Neural progenitor cell (in vitro differentiated cells): ENCODE results near the gene NWD2. TPM values are rescaled to one million over a fixed set of nuclear protein-coding genes. Genes with fewer than 3 reads are reported as not detected.

Source experiments
- DNase-seq: peaks from one replicate; pipeline ENCODE4 v3.0.0-alpha.2; 2016; ENCODE audit warnings: low spot score
- H2AFZ ChIP-seq: fragments of 200-600 bp; sonication (generic); replicated peaks from 2 replicates; pipeline ENCODE4 v1.6.1; 2016; ENCODE audit warnings: antibody characterized with exemption
- H3F3A ChIP-seq: fragments of 200-600 bp; sonication (generic); 2 replicates; pipeline ENCODE4 v1.6.1; 2016; ENCODE audit warnings: antibody characterized with exemption, low read depth
- H3K27ac ChIP-seq: fragments of 200-600 bp; sonication (generic); 2 replicates; pipeline ENCODE4 v1.5.1; 2016; ENCODE audit warnings: mild to moderate bottlenecking
- H3K27me3 ChIP-seq: fragments of 200-600 bp; sonication (generic); 2 replicates; pipeline ENCODE4 v1.6.1; 2016; ENCODE audit warnings: mild to moderate bottlenecking, moderate library complexity
- H3K36me3 ChIP-seq: fragments of 200-600 bp; sonication (generic); 2 replicates; pipeline ENCODE4 v1.5.1; 2016
- H3K4me1 ChIP-seq: fragments of 200-600 bp; sonication (generic); 2 replicates; pipeline ENCODE4 v1.6.1; 2016; ENCODE audit warnings: mixed run types
- H3K4me2 ChIP-seq: fragments of 200-600 bp; sonication (generic); 2 replicates; pipeline ENCODE4 v1.6.1; 2016
- H3K4me3 ChIP-seq: fragments of 200-600 bp; sonication (generic); 2 replicates; pipeline ENCODE4 v1.5.1; 2016
- H3K79me2 ChIP-seq: fragments of 200-600 bp; sonication (generic); 2 replicates; pipeline ENCODE4 v1.6.1; 2016; ENCODE audit warnings: low read depth
- H3K9ac ChIP-seq: fragments of 200-600 bp; sonication (generic); 2 replicates; pipeline ENCODE4 v1.6.1; 2016
- H3K9me3 ChIP-seq: fragments of 200-600 bp; sonication (generic); 2 replicates; pipeline ENCODE4 v1.5.1; 2016; ENCODE audit warnings: low read depth
- H4K20me1 ChIP-seq: fragments of 200-600 bp; sonication (generic); 2 replicates; pipeline ENCODE4 v1.6.1; 2016; ENCODE audit warnings: low read depth
- H3K27ac Mint-ChIP-seq: 3 replicates; pipeline ENCODE4 v1.8.0; 2021; ENCODE audit warnings: mixed read lengths
- H3K27me3 Mint-ChIP-seq: 2 replicates; pipeline ENCODE4 v1.8.0; 2022; ENCODE audit warnings: low read depth, mild to moderate bottlenecking, inconsistent platforms, moderate library complexity, mixed read lengths; ENCODE audit not compliant: insufficient read depth
- H3K36me3 Mint-ChIP-seq: 3 replicates; pipeline ENCODE4 v1.8.0; 2021; ENCODE audit warnings: mixed read lengths
- H3K4me1 Mint-ChIP-seq: 3 replicates; pipeline ENCODE4 v1.8.0; 2021; ENCODE audit warnings: mixed read lengths
- H3K4me3 Mint-ChIP-seq: 3 replicates; pipeline ENCODE4 v1.8.0; 2021; ENCODE audit warnings: mild to moderate bottlenecking, moderate library complexity, mixed read lengths
- H3K9me3 Mint-ChIP-seq: 3 replicates; pipeline ENCODE4 v1.8.0; 2020; ENCODE audit warnings: mixed read lengths
- CTCF ChIP-seq: fragments of 200-600 bp; sonication (generic); IDR thresholded peaks from 2 replicates; pipeline ENCODE4 v1.5.1; 2017; ENCODE audit warnings: antibody characterized with exemption, mild to moderate bottlenecking
- EZH2 ChIP-seq: fragments of 200-600 bp; sonication (generic); IDR thresholded peaks from 2 replicates; pipeline ENCODE4 v1.6.1; 2017; ENCODE audit warnings: antibody characterized with exemption, mild to moderate bottlenecking, moderate library complexity
- EZH2phosphoT487 ChIP-seq: fragments of 200-600 bp; sonication (generic); IDR thresholded peaks from 2 replicates; pipeline ENCODE4 v1.6.1; 2017; ENCODE audit warnings: antibody characterized with exemption
- total RNA-seq: library from RNA; depleted of rRNA; stranded (reverse); fragments of >200 nt; gene quantifications from 2 replicates; pipeline ENCODE4 v1.2.3, GENCODE V29; 2015; ENCODE audit warnings: low replicate concordance

NWD2 gene
- total RNA-seq, 1 donor from 2014 or later: not detected

GRCh38 chr4:37223732-37224131 lies 20.8 kb upstream of the NWD2 start:
- Histone ChIP-seq H3K4me1 (no peaks in the 10 kb centered on the region), H3K9me3 (no peaks in the 10 kb centered on the region), H3K27me3 (no peaks in the 10 kb centered on the region), H3K4me2 (no peak overlapping the region), H2AFZ (no peak overlapping the region), H3K9ac (no peak overlapping the region), H3K36me3 (no peaks in the 10 kb centered on the region), H3K79me2 (no peaks in the 10 kb centered on the region), H3K27ac (no peak overlapping the region), H3K4me3 (no peak overlapping the region), H4K20me1 (no peaks in the 10 kb centered on the region), H3F3A (no peaks in the 10 kb centered on the region)
- no peaks in the 10 kb centered on the region for H3K4me1 Mint-ChIP-seq
- peaks cover 4% of the 10 kb centered on the region for H3K27me3 Mint-ChIP-seq
- no peak for TF ChIP-seq EZH2
- TF ChIP-seq EZH2phosphoT487: no peak
- TF ChIP-seq CTCF: no peak
- H3K9me3 Mint-ChIP-seq: no peaks in the 10 kb centered on the region
- H3K36me3 Mint-ChIP-seq: no peaks in the 10 kb centered on the region
- no peak overlapping the region for H3K4me3 Mint-ChIP-seq
- no peak for DNase-seq
- no peak overlapping the region for H3K27ac Mint-ChIP-seq

- Mint-ChIP-seq H3K9me3 (no peaks in the 10 kb centered on the region), H3K27me3 (peaks cover 4% of the 10 kb centered on the region), H3K27ac (no peak overlapping the region)
These were observed 19.7 kb upstream of the NWD2 start for GRCh38 chr4:37224854-37225253.

GRCh38 chr4:37225778-37226177 lies 18.8 kb upstream of the NWD2 start:
- H2AFZ ChIP-seq: no peak overlapping the region
- no peak overlapping the region for H3K27ac Mint-ChIP-seq

More at GRCh38 chr4:37224854-37225253, 19.7 kb upstream of the NWD2 start:
- Histone ChIP-seq H3K9ac (no peak overlapping the region), H3K27ac (no peak overlapping the region), H3K4me2 (no peak overlapping the region), H3K36me3 (no peaks in the 10 kb centered on the region), H3K27me3 (no peaks in the 10 kb centered on the region), H3K9me3 (no peaks in the 10 kb centered on the region), H3F3A (no peaks in the 10 kb centered on the region), H3K4me3 (no peak overlapping the region), H3K4me1 (no peaks in the 10 kb centered on the region), H3K79me2 (no peaks in the 10 kb centered on the region), H2AFZ (no peak overlapping the region), H4K20me1 (no peaks in the 10 kb centered on the region)
- DNase-seq: no peak
- TF ChIP-seq EZH2 (no peak), EZH2phosphoT487 (no peak), CTCF (no peak)
- Mint-ChIP-seq H3K4me3 (no peak overlapping the region), H3K4me1 (no peaks in the 10 kb centered on the region), H3K36me3 (no peaks in the 10 kb centered on the region)

More at GRCh38 chr4:37225778-37226177, 18.8 kb upstream of the NWD2 start:
- Histone ChIP-seq H3K27ac (no peak overlapping the region), H4K20me1 (no peaks in the 10 kb centered on the region), H3K9ac (no peak overlapping the region), H3K4me2 (no peak overlapping the region), H3F3A (no peaks in the 10 kb centered on the region), H3K4me1 (no peaks in the 10 kb centered on the region), H3K4me3 (no peak overlapping the region), H3K27me3 (no peaks in the 10 kb centered on the region), H3K79me2 (no peaks in the 10 kb centered on the region), H3K36me3 (no peaks in the 10 kb centered on the region), H3K9me3 (no peaks in the 10 kb centered on the region)
- Mint-ChIP-seq H3K4me1 (no peaks in the 10 kb centered on the region), H3K36me3 (no peaks in the 10 kb centered on the region), H3K4me3 (no peak overlapping the region), H3K9me3 (no peaks in the 10 kb centered on the region), H3K27me3 (peaks cover 4% of the 10 kb centered on the region)
- no peak for TF ChIP-seq EZH2
- TF ChIP-seq EZH2phosphoT487: no peak
- TF ChIP-seq CTCF: no peak
- DNase-seq: no peak
